Upper lobe of right lung (tissue), 1 donor: Measurements from ENCODE around the gene PDE4A. TPM values are rescaled to one million over a fixed set of nuclear protein-coding genes. Genes with fewer than 3 reads are reported as not detected.
"Not testable (repeated sequence)": the region's sequence is repeated elsewhere in the genome, so short reads cannot be mapped to it uniquely, and the experiment has no call there.

Source experiments
- ATAC-seq: fragments of 200-7000 bp; cut with Tn5 transposase; one replicate; pipeline ENCODE4 v1.9.1; 2020; ENCODE audit warnings: mild to moderate bottlenecking, moderate library complexity
- DNase-seq: peaks from one replicate; pipeline ENCODE4 v3.0.0-alpha.2; 2020
- H3K27ac ChIP-seq: fragments of 200-600 bp; one replicate; pipeline ENCODE4 v1.8.0; 2022
- H3K27me3 ChIP-seq: fragments of 200-600 bp; one replicate; pipeline ENCODE4 v1.8.0; 2022; ENCODE audit warnings: mild to moderate bottlenecking
- H3K36me3 ChIP-seq: fragments of 200-600 bp; one replicate; pipeline ENCODE4 v1.8.0; 2022
- H3K4me1 ChIP-seq: fragments of 200-600 bp; one replicate; pipeline ENCODE4 v1.8.0; 2022
- H3K4me3 ChIP-seq: fragments of 200-600 bp; one replicate; pipeline ENCODE4 v1.8.0; 2022; ENCODE audit warnings: mild to moderate bottlenecking
- H3K9me3 ChIP-seq: fragments of 200-600 bp; one replicate; pipeline ENCODE4 v1.8.0; 2022
- CTCF ChIP-seq: fragments of 200-600 bp; IDR thresholded peaks from one replicate; pipeline ENCODE4 v1.8.0; 2022; ENCODE audit warnings: antibody characterized with exemption
- intact Hi-C: fragments of 100-400 bp; cut with DNase I; formaldehyde crosslinking; loops from one replicate; pipeline ENCODE4 v1.11.0; 2022
- long read RNA-seq: library from polyadenylated mRNA; unstranded; transcript quantifications from one replicate; pipeline ENCODE4 v2.0.0, GENCODE V29; 2021
- total RNA-seq: library from RNA; stranded (reverse); fragmentation: NEBNext Ultra II Directional; extraction: Animal tissue kit (Norgen Biotek cat#: 25700); gene quantifications from one replicate; pipeline ENCODE4 v1.2.1, GENCODE V29; 2021
- donor health status: DM: no; HTN: yes; CAD: no; lungs with severe emphysema.

PDE4A gene
- total RNA-seq = 35.5 TPM
- long read RNA-seq, transcript PDE4A-201 (15 exons, 2,583 nt) = major isoform, 47 of 93 reads
- long read RNA-seq, partial matches to known transcripts = 32 of 93 reads
- long read RNA-seq, other reads (novel, unspliced or antisense) = 13 of 93 reads

GRCh38 chr19:10420444-10421239, at the start of gene PDE4A:
PDE4A (plus strand) TSS chr19:10420538; CDS start chr19:10420765, 227 bp downstream.
- no peaks in the 10 kb centered on the region for H3K36me3 ChIP-seq
- ATAC-seq = no peak
- peak within 1 kb of the TSS; percentile 19 for H3K4me3 ChIP-seq
- DNase-seq = no peak
- peak; percentile 36 for TF ChIP-seq CTCF
- no peak within 1 kb of the TSS for H3K27ac ChIP-seq
- H3K4me1 ChIP-seq = peaks cover 46% of the 10 kb centered on the region
- peaks cover 57% of the 10 kb centered on the region for H3K27me3 ChIP-seq
- H3K9me3 ChIP-seq = no peaks in the 10 kb centered on the region
- intact Hi-C loops = no loop called here

DNA sequence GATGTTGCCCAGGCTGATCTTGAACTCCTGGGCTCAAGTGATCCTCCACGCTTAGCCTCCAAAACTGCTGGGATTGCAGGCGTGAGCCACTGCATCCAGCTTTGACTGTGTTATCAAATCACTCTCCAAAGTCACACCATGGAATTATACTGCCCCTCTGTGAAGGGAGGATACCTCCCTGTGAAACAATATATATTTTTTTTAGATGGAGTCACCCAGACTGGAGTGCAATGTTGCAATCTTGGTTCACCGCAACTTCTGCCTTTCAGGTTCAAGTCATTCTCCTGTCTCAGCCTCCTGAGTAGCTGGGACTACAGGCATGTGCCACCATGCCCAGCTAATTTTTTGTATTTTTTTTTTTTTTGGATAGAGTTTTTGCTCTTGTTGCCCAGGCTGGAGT, 47.6 kb upstream of the PDE4A start:
- Histone ChIP-seq H3K4me1 (no peaks in the 10 kb centered on the region), H3K27ac (no peak overlapping the region), H3K9me3 (no peaks in the 10 kb centered on the region), H3K36me3 (peaks cover 38% of the 10 kb centered on the region), H3K4me3 (no peak overlapping the region), H3K27me3 (no peaks in the 10 kb centered on the region)
- no peak for DNase-seq
- intact Hi-C loops = no loop called here
- no peak for TF ChIP-seq CTCF
- peak; percentile 73 for ATAC-seq

DNA sequence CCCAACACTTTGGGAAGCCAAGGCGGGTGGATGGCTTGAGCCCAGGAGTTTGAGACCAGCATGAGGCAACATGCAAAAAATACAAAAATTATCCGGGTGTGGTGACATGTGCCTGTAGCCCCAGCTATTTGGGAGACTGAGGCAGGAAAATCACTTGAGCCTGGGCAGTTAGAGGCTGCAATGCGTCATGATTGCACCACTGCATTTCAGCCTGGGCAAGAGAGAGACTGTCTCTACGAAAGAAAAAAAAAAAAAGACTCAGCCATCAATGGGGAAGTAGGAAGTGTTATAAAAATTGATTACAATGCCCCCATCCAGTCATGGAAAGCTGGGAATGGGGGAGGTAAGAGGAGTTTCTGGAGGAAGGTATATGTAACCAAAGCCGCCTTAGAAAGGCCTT, 45.4 kb upstream of the PDE4A start:
- intact Hi-C loops = no loop called here
- Histone ChIP-seq H3K9me3 (no peaks in the 10 kb centered on the region), H3K27ac (no peak overlapping the region), H3K36me3 (peaks cover 31% of the 10 kb centered on the region), H3K4me3 (no peak overlapping the region), H3K27me3 (no peaks in the 10 kb centered on the region), H3K4me1 (peaks cover 7% of the 10 kb centered on the region)
- no peak for TF ChIP-seq CTCF
- ATAC-seq (no peak), DNase-seq (no peak)

GRCh38 chr19:10377140-10377640, 43.1 kb upstream of the PDE4A start:
- intact Hi-C loops, H3K27ac ChIP-seq, H3K4me3 ChIP-seq, H3K9me3 ChIP-seq, ATAC-seq, DNase-seq, H3K27me3 ChIP-seq: not testable (repeated sequence)
- H3K36me3 ChIP-seq = peaks cover 17% of the 10 kb centered on the region
- H3K4me1 ChIP-seq = peaks cover 11% of the 10 kb centered on the region

GRCh38 chr19:10378124-10378523, 42.2 kb upstream of the PDE4A start:
- intact Hi-C loops = no loop called here
- no peak for ATAC-seq
- no peaks in the 10 kb centered on the region for H3K9me3 ChIP-seq
- H3K4me1 ChIP-seq = peaks cover 15% of the 10 kb centered on the region
- no peak overlapping the region for H3K4me3 ChIP-seq
- H3K27me3 ChIP-seq = no peaks in the 10 kb centered on the region
- H3K27ac ChIP-seq = no peak overlapping the region
- TF ChIP-seq CTCF = no peak
- no peak for DNase-seq
- peaks cover 17% of the 10 kb centered on the region for H3K36me3 ChIP-seq

- no peak for TF ChIP-seq CTCF
- Histone ChIP-seq H3K27me3 (no peaks in the 10 kb centered on the region), H3K4me3 (peak overlapping the region; percentile 91), H3K4me1 (peaks cover 15% of the 10 kb centered on the region), H3K36me3 (peaks cover 17% of the 10 kb centered on the region), H3K9me3 (no peaks in the 10 kb centered on the region), H3K27ac (peak overlapping the region; percentile 85)
- no peak for DNase-seq
- intact Hi-C loops = no loop called here
- no peak for ATAC-seq
Observed at GRCh38 chr19:10379880-10380312, 40.4 kb upstream of the PDE4A start.
